Adipose tissue (tissue), 3 donors: Measurements from ENCODE around the gene AGO3. TPM values are rescaled to one million over a fixed set of nuclear protein-coding genes. Genes with fewer than 3 reads are reported as not detected.
"Not testable (repeated sequence)": the region's sequence is repeated elsewhere in the genome, so short reads cannot be mapped to it uniquely, and the experiment has no call there.

Experiments
- H3K27ac ChIP-seq: one replicate; pipeline ENCODE4 v1.5.1; 2013; ENCODE audit warnings: low read depth, low read length
- WGBS, 3 donors: extraction: QIAGEN DNeasy Blood & Tissue Kit; methylation state at CpG; one replicate each; pipeline ENCODE4 v1.1.7; 2013; 5-methylcytosine and 5-hydroxymethylcytosine counted together
- polyA plus RNA-seq, 3 donors: library from polyadenylated mRNA; stranded (reverse); fragments of 200-250 nt; gene quantifications; one replicate each; pipeline ENCODE4 v1.2.3, GENCODE V29; 2013
- donor health status: healthy with polysubstance abuse.
- donor health status: Bipolar disorder and iron deficiency.
- donor health status: healthy.

Gene AGO3
- polyA plus RNA-seq, 3 donors = 2.5 to 7.6 (median 5.4) TPM

DNA sequence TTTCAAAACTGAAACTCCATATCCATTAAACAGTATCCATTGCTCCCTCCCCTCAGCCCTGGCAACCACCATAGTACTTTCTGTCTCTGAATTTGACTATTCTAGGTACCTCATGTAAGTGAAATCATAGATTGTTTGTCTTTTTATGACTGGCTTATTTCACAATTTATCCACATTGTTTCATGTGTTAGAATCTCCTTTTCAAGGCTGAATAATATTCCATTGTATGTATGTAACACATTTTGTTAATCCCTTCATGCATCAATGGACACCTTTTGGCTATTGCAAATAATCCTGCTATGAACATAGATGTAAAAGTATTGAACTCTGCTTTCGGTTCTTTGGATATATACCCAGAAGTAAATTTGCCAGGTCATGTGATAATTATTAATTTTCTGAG, 37.5 kb downstream of the AGO3 start:
- no peak overlapping the region for H3K27ac ChIP-seq
- 99 to 100% (median 100%) methylated on average over 1 of the region's 1 CpG for WGBS, 3 donors

DNA sequence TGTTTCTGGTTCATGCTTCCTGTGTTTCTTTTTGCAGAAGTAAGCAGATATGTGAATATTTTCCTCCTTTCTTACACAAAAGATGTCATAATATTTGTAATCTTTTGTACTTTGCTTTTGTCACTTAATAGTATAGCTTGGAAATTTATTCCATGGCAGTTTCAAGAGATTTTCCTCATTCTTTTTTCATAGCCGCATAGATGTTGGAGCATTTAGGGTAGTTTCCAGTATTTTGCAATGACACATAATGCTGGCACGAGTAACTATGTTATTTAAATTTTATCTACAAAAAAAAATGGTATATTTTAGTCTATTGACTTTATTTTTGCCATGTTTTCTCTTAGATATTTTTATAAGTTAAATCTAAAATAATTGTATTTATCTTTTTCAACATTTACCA, 40.7 kb downstream of the AGO3 start:
- no peak overlapping the region for H3K27ac ChIP-seq
- WGBS, 3 donors = 91 to 97% (median 91%) methylated on average over 2 of the region's 2 CpGs

DNA sequence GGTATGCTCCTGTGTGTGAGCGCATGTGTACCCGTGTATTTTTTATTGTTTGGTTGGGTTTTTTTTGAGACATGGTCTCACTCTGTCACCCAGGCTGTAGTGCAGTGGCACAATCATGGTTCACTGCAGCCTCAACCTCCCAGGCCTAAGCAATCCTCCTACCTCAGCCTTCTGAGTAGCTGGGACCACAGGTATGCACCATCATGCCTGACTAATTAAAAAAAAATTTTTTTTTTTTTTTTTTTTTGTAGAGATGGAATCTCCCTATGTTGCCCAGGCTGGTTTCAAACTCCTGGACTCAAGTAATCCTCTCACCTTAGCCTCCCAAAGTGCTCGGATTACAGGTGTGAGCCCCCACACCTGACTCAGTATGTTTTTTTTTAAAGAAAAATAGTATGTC, 41.7 kb downstream of the AGO3 start:
- WGBS, 3 donors = 94 to 99% (median 96%) methylated on average over 3 of the region's 3 CpGs
- not testable (repeated sequence) for H3K27ac ChIP-seq

DNA sequence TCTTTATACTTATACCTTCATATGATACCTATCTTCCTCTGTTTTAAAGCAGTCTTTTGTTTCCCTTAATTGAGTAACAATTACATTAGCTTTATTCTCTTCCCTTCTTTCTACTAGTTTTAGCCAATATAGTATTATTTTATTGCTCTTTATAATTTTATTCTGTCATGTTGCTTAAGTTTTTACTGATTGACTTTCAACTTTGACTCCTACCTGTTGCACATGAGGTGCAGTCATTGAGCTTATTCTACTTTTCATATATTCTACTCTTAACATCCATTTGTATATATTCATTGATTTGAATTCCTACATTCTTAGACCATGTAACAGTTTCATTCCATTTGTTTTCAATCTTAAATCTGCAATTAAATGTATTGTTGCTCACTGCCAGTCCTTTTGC, 49.2 kb downstream of the AGO3 start:
- H3K27ac ChIP-seq = no peak overlapping the region

DNA sequence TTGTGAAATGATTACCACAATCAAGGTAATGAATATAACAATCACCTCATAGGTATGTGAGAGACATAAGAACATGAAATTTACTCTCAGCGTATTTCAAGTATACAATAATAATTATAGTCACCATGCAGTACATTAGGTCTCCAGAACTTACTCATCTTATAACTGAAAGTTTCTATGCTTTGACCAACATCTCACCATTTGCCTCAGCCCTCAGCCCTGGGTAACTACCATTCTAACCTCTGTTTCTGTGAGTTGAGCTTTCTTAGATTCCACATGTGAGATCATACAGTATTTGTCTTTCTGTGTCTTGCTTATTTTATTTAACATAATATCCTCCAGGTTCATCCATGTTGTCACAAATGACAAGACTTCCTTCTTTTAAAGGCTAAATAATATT, 57.3 kb downstream of the AGO3 start:
- WGBS, 3 donors = 96 to 100% (median 100%) methylated on average over 1 of the region's 1 CpG
- no peak overlapping the region for H3K27ac ChIP-seq

DNA sequence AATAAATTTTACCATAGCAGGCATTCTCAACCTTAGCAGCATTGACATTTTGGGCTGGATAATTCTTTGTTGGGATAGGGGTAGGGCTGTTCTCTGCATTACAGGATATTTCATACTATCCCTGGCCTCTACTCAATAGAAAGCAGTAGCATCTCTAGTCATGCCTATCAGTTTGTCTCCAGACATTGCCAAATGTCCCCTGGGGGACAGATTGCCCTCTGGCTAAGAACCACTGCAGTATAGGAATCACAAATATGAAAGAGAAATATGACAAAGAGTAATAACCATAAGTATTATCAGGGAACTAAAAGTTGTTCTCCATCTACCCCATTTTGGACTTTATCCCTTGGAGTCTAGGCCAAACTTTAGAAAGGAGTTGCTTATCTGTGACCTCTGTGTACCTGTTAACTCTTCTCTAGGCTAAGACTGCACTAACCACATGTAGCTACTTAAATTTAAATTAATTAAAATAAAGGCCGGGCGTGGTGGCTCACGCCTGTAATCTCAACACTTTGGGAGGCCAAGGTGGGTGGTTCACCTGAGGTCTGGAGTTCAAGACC, 76.1 kb downstream of the AGO3 start:
- H3K27ac ChIP-seq = no peak overlapping the region
- WGBS, 3 donors = 99 to 100% (median 100%) methylated on average over 3 of the region's 3 CpGs

DNA sequence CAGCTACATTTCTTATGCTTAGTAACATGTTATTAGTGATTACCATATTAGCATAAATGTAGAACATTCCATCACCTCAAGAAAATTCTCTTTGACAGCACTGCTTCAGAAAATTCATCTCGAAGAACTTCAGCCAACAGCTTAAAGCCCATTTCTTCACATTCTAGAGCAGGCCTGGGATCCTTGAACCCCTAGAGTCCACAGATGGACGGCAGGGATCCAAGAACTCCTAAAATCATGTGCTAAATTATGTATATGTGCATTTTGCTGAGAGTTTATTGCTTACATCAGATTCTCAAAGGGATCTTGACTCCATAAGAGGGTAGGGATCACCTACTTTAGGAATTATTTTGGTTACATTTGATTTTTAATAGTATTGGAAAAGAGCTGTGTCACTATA, 76.8 kb downstream of the AGO3 start:
- WGBS, 3 donors = 71 to 93% (median 89%) methylated on average over 2 of the region's 2 CpGs
- H3K27ac ChIP-seq = no peak overlapping the region

DNA sequence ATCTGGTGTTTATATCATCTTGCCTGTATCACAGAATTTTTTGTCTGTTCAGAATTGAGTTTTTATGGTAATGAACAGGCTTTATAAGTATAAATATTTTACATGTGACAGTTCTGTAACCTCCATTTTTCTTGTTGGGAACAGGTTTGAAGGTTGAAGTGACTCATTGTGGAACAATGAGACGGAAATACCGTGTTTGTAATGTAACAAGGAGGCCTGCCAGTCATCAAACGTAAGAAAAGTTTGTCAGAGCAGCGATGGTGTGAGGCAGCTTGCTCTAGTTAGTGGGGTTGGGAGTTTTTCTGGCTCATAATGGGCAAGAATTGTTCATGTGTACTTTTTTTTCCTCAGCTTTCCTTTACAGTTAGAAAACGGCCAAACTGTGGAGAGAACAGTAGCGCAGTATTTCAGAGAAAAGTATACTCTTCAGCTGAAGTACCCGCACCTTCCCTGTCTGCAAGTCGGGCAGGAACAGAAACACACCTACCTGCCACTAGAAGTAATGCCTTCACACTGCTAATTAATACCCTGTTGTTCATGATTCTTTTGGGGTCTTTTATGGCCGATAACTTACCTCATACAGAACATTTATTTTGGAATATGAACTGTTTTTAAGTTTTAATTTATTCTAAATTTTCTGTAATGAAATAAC, 77.8 kb downstream of the AGO3 start:
- WGBS, 3 donors = 85 to 92% (median 88%) methylated on average over 9 of the region's 9 CpGs
- no peak overlapping the region for H3K27ac ChIP-seq

DNA sequence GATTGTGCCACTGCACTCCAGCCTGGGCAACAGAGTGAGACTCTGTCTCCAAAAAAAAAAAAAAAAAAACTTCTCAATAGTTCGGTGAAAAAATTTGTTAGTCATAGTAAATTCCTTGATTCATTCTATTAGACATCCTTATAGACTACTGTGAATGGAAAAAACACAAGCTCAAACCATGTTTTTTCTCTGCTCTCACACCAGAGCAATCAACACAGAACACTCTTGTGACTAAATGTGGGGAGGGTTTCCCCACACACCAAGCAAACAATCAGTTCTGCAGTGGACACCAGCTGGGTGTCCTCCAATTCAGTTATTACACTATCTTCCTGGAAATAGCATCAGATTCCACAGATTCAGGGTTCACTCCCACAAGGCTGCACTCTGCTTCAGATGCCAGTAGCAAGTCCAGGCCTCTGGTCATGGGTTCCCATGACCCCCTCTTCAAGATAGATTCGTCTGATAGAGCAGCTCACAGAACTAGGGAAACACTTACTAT, 83.9 kb downstream of the AGO3 start:
- H3K27ac ChIP-seq = no peak overlapping the region
- 69 to 84% (median 79%) methylated on average over 2 of the region's 2 CpGs for WGBS, 3 donors

DNA sequence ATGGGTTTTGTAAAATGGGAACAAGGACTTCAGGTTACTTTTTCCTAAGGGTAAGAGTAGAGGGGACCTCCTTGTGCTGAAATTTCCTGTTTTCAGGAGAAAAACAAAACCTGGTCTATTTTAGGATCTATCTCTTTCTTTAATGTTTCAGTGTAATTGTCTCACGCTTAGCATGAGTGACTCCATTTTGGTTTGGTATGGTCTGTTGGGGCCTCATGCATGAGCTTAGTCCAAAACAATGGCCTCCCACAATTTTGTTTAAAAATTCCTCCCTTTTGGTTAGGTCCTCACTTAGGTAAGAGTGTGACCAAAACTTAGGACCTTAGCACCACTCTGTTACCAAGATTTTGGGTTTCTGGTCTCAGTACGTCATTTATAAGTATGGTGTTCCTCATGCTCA, 85.8 kb downstream of the AGO3 start:
- 94 to 97% (median 96%) methylated on average over 2 of the region's 2 CpGs for WGBS, 3 donors
- H3K27ac ChIP-seq = no peak overlapping the region

DNA sequence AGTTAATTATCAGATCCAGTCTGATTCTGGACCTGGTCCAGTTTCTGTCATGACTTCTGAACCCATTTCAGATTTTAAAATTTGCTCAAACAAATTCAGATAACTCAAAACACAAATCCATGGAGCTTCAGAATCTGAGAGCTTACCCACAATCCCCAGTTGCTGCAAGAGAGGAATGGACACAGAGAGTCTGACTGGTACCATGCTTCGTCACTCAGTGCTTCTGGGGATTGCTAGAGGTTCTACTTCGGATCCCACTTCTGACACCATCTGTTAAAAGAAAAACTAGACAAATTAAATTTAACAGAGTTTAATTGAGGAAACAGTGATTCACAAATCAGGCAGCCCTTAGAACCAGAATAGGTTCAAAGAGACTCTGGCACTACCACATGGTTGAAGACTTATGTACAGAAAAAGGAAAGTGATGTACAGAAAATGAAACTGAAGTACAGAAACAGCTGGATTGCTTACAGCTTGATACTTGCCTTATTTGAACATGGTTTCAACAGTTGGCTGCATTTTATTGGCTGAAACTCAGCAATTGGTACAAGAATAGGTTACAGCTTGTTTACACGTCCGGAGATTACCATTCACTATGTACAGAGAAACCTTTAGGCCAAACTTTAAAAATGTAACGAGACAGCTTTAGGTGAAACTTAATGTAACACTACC, 92.3 kb downstream of the AGO3 start:
- WGBS, 3 donors = 68 to 84% (median 82%) methylated on average over 5 of the region's 5 CpGs
- H3K27ac ChIP-seq = no peak overlapping the region

DNA sequence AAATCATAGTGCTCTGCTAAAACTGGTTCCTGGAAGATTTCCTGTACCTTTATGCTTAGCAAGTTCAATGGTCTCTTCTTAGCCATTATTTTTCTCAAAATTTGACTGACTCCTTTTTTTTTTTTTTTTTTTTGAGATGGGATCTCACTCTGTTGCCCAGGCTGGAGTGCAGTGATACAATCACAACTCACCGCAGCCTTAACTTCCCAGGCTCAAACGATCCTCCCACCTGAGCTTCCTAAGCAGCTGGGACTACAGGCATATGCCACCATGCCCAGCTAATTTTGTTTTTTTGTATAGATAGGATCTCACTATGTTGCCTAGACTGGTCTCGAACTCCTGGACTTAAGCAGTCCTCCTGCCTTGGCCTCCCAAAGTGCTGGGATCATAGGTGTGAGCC, 93.1 kb downstream of the AGO3 start:
- 93 to 99% (median 94%) methylated on average over 3 of the region's 3 CpGs for WGBS, 3 donors
- H3K27ac ChIP-seq = not testable (repeated sequence)

DNA sequence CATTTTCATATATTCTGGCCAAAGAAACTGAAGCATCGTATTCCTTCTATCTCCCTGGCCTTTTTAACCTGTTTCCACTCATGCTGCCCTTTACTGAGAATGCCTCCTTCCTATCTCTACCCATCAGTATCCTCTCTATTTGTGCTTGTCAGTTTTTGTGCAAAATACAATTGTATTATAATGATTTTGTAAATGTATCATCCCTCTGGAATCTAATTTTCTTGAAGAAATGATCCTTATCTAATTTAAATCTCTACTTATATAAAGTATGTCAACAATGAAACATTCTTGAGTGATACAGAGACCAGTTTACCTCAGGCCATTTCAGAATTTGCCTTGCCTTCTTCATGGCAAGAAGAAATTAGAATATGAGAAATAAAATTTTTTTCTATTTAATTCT, 93.9 kb downstream of the AGO3 start:
- 92 to 95% (median 92%) methylated on average over 1 of the region's 1 CpG for WGBS, 3 donors
- no peak overlapping the region for H3K27ac ChIP-seq

DNA sequence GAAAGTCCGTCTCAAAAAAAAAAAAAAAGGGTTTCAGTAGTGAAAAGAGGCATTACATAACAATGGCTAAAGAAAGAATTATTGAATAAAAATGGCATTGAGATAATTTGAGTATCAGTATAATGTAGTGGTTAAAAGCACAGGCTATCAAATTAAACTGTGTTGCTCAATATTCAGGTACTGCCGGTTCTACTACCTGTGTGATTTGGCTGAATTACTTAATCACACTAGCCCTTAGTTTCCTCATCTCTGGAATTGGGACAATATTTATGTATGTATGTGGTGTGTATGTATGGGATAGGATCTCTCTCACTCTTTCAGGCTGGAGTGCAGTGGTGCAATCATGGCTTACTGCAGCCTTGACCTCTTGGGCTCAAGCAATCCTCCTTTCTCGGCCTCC, 96.9 kb downstream of the AGO3 start:
- 93 to 99% (median 99%) methylated on average over 3 of the region's 3 CpGs for WGBS, 3 donors
- no peak overlapping the region for H3K27ac ChIP-seq

DNA sequence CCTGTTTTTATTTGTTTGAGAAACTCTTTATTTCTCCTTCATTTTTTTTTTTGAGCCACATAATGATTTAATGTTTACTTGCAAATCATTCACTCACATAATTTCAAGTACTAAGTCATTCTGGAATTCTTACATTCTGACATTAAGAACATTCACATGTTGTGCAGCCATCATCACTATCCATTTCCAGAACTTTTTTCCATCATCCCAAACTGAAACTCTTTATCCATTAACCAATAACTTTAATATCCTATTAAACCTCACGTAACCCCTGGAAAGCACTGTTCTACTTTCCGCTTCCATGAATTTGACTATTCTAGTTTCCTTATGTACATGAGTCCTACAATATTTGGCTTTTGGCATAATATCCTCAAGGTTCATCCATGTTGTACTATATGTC, 100.5 kb downstream of the AGO3 start:
- WGBS, 3 donors = 95 to 100% (median 97%) methylated on average over 2 of the region's 2 CpGs
- H3K27ac ChIP-seq = no peak overlapping the region

DNA sequence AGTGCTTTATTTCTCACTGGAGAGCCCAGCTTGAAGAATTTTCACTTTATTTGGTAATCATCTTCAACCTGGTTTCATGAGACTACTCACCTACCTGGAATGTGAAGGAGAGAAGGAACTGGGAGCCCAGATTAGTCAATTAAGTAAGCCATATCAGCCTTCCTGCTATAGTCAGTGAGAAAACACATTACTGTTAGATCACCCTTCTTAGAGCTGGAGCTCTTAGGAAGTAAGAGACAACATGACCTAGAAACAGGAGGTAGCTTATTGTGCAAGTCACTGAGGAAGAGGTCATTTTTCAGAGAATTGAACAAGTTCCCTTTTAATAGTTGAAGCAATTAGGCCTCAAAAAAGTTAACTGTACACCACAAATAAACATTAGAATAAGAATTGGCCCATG, 103.8 kb downstream of the AGO3 start:
- no peak overlapping the region for H3K27ac ChIP-seq

DNA sequence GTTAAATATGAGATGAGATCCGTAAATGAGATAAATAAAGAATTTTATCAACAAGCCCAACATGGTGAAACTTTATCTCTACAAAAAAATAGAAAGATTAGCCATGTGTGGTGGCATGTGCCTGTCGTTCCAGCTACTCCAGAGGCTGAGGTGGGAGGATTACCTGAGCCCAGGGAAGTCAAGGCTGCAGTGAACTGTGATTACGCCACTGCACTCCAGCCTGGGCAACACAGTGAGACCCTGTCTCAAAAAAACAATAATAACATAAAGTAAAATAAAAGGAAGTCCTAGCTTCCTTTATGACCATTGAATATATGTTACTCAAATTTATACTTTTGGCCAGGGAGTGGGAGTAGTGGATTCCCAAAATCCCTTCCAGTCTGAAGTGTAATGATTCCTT, 104.2 kb downstream of the AGO3 start:
- no peak overlapping the region for H3K27ac ChIP-seq
- 69 to 76% (median 72%) methylated on average over 3 of the region's 3 CpGs for WGBS, 3 donors

DNA sequence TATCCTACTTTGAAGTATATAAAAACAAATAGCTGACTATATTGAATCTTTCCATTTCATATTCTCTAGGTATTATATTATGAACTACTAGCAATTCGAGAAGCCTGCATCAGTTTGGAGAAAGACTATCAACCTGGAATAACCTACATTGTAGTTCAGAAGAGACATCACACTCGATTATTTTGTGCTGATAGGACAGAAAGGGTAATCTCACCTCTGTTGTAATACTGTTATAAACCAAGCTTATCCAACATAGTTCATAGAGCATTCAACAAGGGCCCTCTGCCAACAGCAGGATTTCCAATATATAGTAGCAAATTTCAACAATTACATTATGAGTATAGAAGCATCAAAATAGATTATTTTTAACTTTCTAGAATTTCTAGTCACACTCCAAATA, 109.3 kb downstream of the AGO3 start:
- 79 to 93% (median 91%) methylated on average over 2 of the region's 2 CpGs for WGBS, 3 donors
- H3K27ac ChIP-seq = no peak overlapping the region

DNA sequence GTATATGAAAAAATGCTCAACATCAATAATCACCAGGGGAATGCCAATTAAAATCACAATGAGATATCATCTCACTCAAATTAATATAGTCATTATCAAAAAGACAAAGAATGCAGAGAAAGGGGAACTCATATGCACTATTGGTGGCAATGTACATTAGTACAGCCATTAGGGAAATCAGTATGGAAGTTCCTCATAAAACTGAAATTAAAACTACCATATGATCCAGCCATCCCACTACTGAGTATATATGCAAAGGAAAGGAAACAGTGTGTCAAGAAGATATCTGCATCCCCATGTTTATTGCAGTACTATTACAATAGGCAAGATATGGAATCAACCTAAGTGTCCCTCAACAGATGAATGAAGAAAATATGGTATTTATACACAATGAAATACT, 120.9 kb downstream of the AGO3 start:
- no peak overlapping the region for H3K27ac ChIP-seq

DNA sequence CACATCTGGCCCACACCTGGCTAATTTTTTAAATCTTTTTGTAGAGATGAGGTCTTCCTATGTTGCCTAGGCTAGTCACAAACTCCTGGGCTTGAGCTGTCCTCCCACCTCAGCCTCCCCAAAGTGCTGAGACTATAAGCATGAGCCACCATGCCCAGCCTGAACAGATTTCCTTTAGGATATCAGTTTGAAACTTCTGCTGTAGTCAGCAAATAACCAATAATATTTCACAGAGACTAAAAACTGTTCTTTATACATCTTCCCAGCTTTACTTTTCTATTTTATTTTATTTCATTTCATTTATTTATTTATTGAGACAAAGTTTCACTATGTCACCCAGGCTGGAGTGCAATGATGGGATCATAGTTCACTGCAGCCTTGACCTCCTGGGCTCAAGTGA, 123.1 kb downstream of the AGO3 start:
- no peak overlapping the region for H3K27ac ChIP-seq
